Measurements from ENCODE around the gene MBNL2.
A peak's percentile ranks its signal among the peaks of the same experiment; 100 is the strongest.
"Not testable (repeated sequence)": the region's sequence is repeated elsewhere in the genome, so short reads cannot be mapped to it uniquely, and the experiment has no call there.

Gene MBNL2

DNA sequence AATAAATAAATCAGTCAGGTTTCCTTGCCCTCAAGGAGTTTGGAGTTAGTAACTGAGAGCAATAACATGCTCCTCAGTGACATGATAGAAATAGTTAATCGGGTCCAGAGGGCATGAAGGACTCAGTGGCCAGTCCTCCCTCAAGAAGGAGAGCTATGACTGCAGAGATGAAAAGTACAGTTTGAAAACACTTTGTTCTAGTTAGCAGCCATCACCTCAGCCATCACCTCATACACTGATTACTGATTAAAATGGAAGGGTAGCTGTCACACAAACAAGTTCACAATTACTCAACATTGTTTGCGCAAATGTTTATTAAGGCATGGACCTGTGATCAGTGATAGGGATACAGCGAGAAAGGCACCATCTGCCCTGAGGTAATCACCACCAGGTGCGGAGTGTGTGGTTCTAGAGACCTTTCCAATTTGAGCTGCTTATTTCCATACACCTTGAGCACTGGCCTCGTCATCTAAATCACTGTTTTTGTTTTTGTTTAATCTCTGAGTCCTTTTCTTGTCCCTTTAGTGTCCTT, 126.5 kb downstream of the MBNL2 start:
- DNase-seq (ENCODE audit: low spot score) = no peak

DNA sequence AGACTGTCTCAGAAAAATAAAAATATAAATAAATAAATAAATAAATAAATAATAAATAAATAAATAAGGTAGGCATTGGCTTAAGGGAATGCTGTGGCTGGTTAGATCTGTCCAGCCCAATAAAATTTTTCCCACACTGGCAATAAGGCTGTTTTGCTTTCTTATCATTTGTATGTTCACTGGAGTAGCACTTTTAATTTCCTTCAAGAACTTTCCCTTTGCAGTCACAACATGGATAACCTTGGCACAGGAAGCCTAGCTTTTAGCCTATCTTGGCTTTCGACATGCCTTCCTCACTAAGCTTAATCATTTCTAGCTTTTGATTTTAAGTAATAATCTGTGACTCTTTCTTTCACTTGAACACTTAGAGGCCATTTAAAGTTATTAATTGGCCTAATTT, 129.9 kb downstream of the MBNL2 start:
- DNase-seq (ENCODE audit: low spot score) = not testable (repeated sequence)

DNA sequence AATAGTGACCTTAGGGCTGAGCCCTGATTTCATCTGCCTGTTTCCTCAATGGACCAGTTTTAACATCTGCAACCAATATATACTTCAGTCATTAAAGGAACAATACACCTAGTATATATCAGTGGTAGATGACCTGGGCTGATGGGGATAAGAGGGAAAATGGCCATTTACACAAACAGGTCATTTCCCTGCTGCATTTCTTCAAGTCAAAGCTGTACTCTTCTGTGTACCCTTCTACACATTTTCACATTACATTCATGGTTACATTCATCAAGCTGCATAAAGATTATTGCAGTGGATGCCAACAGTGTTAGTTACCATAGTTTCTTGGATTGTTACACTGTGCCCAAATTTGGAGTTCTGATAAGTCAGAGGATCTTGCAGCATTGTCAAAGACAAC, 130.7 kb downstream of the MBNL2 start:
- DNase-seq (ENCODE audit: low spot score) = no peak

DNA sequence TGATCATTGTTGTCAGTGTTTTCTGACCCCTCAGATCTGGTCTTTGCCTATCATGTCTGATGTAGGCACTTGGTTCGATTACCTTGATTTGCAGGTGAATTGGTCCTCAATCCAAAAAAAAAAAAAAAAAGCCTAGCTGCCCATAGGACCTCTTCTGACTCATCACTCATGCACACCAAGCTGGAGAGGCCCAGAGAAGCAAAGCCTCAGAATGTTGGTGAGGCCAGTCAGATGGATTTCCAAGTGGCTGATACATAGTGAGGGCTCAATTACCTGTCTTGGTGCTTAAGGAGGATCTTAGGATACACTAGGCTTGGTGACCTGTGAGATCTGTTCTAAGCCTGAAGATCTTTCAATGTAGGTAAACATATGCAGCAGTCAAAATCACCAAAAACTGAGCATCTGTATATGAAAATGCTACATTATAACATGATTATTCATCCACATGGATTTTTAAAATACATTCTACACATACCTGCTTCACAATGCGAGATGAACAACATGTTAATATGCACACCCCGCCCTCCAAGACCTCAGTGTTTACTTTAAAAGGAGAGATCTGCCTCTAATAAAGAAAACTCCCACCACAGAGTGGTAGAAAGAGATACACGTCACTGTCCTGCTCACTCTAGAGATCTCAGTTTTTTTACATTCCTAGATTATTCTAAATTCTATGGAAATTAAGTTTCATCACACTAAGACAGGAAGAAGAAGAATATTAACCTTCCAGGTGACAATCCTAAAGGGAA, 132.0 kb downstream of the MBNL2 start:
- no peak for DNase-seq (ENCODE audit: low spot score)

DNA sequence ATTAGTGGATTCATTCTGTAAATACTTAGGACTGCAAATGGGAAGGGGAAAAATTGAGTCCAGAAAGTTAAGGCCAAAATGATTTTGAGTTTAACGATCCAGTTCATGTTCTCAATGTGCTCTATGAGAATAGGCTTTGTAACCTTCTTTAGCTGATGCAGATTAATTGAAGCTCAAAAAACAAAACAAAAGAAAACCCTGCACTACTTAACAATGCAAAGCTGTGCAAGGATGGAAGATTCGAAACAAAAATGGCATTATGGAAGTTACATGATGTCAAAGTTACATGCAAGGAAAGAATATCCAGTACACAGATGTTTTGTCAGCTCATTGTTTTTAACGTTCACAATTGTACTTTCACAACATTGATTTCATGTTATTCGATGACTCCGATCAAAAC, 132.7 kb downstream of the MBNL2 start:
- DNase-seq (ENCODE audit: low spot score) = no peak

DNA sequence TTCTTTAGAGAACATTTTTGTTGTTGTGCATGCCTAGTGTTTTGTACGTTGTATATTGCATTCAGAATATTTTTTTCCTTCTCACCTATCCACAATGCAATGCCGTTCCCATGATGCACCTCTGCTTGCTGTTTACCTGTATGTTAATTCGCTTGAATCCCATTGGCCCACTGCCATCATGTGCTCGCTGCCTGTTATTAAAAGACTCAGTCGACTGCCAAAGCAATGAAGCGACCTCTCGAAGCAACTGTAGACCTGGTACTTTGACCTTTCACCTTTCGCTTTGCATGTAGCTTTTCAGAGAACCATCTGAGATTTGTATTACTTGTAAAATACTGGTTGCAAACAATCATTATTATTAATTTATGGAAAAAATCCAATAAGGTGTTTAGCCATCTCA, 134.5 kb downstream of the MBNL2 start:
- DNase-seq (ENCODE audit: low spot score) = no peak

DNA sequence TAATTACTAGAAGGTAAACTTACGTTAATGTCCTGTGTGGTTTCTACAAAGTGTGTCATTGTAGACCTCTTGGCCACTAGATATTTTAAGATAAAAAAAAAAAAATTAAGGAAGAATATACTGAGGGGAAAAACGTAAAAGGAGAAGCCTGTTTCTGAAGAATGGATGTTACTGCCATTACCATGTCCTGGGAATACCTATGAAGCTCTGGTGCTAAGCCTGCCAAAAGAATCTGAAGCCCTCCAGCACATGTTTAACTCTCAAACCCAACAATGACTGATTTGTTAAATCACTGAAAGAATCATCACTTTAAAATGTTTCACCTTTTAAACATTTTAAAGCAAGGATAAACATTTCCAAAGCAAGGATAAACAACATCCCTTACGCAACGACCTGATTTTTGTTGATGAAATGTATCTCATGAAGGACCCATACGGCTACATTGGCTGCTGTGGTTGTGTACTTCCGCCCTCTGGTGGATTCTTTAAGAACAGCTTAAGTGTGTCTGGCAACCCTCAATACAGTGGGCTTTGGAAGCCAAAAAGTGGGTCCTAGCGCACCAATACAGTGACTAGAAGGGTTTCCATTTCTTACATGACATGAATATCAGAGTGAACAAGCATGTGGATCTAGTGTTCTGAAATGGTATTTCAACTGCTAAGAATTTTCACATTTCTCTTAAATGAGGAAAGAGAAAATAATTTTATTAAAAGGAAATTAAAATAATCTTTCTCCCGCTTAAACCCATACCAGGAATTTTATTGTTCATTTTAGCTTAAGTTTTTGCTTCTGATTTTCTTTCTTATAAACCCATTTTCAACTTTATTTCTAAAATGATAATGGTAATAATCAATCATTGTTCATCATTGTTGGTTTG, 137.3 kb downstream of the MBNL2 start:
- DNase-seq (ENCODE audit: low spot score) = peak; percentile 77

DNA sequence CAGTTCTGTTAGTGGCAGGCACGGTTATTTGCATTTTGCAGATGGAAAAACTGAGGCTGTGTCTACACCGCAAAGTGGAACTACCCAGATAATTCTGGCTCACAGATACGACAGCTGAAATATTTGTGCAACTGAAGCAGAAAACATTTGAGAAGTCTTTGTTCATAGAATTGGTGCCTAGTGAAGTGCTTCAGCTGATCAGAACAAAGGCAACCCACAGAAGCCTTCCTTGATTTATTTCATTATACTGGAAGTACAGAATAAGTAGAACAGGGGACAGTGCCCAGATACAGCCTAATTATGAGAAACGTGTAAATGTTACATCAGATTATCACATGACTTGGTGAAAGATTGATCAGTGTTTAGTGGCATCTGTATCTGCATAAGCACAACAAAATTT, 138.5 kb downstream of the MBNL2 start:
- DNase-seq (ENCODE audit: low spot score) = no peak

DNA sequence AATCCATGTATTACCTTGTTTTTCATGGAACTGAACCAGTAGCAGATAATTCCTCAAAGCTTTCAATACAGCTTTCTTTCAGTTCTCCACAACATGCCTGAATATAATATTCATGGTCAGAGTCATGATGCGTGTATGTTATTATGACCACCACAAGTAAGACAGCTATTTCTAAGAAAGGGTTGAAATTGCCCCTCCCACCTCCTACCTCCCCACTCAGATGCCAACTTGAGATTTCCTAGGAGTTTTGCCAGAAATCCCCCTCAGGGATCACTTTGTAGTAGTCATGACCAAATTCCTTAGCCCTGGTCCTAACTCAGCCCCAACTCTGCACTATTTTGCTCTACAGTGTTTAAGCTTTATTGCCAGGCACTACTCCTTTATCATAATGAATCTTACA, 141.9 kb downstream of the MBNL2 start:
- DNase-seq (ENCODE audit: low spot score) = no peak

DNA sequence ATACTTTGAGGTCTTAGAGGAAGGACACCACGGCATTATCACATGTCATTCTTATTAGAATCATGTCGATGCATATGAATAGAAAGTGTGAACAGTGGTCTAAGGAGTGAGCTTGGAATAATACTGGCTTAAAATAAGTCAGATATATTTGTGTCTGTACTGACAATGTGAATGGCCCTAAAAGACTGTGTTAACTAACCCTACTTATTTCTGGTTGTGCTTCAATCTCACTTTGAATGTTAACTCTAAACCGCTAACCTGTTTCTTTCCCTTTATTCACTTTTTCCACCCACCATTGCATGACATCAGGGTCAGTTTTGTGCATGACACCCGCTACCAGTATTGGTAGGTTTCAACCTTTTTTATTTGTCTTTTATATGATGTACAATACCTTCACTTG, 142.7 kb downstream of the MBNL2 start:
- DNase-seq (ENCODE audit: low spot score) = no peak

DNA sequence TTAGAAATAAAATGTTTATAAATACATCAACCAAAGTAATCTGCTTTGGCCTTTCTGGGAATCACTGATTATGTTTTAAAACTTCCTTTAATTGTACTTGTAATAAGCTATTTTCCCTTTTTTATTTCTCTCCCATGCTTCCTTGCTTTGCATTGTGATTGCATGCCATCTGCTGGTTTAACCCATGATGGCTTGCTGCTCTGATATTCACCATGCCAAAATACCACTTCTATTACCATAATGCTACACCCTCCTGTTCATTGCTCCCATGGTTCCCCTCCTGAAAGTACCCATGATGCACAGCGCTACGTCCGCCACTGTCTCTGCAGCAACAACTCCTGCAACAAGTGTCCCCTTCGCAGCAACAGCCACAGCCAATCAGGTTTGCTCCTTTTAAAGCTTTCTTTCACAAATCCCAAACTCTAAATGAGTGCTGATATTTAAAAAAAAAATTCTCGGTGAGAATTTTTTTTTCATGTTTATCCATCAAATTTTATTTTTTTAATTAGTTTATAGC, 144.1 kb downstream of the MBNL2 start:
- DNase-seq (ENCODE audit: low spot score) = no peak

DNA sequence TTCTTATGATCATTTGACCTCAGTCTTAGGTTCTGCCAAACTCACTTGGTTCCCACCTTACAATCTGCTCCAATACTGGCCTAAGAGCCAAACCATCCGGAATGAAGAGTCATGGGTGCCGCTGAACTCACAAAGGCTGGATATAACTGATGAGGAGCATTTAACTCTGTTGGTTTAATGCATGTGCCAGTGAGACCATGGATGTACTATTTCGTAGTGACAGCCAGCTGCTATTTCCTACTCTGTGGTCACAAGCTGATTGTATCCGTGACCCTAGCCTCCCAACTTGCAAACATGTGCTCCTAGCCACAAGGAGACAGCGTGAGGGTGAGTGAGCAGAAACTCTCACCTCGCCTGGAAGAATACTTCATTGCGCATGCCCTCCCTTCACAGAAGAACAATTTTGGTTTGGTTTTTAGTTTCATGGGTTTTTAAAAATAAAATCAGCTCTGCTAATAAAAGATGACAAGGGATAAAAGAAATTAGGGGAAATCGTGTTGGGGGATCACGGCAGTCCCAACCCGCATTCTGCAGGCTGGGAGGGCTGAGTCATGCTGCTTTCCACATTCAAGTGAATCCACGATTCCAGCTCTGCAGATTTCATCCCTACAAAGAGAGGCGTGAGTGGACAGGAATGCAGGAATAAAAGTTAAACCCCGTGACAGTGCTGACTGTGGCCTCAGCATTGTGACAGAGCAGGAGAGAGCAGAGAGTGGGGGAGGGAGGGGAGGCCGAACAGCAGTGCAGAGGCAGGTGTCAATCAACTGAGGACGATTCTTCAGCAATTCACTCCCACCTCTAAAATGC, 145.1 kb downstream of the MBNL2 start:
- DNase-seq (ENCODE audit: low spot score) = no peak

DNA sequence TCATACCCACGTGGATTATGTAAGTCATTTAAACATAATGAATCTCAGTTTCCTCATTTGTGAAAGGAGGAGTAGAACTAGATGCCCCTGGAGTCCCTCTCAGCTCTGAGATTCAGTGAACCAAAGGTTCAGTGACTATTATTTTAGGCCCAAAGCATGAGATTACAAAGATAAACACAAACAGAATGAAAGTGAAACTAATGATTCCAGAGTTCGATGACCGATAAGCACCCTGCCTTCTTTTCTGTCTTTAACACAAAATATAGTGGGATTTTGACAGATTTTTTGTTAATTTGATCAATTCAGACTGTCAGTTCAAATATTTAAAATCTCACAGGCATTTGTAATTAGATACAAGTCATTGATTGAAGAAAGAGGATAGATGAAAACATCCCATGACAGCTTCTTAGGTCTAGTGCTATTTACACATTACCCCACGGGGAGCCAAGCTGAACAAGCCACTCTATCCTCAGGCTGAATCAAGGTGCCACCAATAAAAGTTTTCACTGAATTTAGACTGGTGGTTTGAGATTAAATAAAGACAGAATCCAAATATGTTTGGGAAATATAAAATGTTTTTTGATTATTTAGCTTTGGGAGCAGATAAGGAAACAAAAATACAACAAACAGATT, 147.2 kb downstream of the MBNL2 start:
- peak; percentile 16 for DNase-seq (ENCODE audit: low spot score)

DNA sequence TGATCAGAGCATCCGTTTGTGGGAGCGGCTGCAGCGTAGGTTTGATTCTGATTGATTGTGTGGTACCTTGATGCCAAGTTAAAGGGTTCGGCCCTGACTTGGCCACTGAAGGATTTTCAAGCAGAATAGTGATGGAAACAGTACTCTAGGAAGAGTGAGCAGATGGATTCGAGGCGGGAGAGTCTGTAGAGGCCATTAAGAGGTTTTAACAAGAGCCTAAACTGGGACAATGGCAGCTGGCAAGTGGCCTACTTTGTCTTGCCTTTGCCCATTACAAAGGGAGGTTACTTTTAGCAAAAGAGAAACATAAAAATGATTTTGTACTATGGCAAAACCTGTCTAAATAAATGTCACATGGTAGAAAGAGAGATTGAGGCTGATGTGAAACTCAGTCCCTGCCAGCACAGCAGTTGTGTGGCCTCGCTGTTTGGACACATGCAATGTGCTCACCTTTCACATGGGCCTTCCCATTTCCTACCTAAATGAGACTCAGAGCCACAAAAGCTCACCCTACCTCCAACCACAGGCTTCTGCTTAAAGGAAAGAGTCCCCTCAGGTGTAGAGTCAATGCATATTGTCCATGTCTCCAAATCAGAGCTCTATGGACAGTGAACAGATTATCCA, 149.5 kb downstream of the MBNL2 start:
- DNase-seq (ENCODE audit: low spot score) = no peak

DNA sequence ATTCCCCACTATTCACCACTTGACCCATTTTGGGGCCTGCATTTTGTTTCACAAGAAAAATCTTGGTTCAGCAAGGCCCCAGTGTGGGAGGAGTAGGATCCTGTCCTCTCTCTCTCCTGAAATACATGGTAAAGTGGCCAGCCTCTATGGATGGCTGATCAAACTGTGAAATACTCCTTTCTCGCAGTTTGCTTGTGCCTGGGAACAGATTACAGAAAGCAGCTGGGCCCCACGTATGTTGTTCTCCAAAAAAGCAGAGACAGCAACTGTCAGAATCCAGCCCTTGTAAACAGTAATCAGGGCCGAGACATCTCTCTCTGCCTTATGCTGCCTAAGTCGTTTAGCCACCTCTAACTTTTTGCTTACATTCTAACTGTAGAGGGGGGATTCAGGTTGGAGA, 150.8 kb downstream of the MBNL2 start:
- no peak for DNase-seq (ENCODE audit: low spot score)

DNA sequence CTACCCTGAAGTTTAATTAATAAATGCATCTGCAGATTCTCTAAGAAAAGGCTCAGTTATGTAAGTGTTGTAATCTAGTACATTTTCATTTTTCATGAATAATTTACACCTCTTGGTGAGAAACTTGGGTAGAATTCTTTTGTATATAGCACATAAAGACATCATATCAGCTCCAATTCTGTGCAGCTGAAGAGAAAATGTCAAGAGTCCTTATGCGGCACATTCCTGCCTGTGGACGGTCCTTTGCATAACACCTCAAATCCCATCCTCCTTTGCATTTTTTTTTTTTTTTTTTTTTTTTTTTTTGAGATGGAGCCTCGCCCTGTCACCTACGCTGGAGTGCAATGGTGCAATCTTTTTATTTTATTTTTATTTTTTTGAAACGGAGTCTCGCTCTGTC, 151.7 kb downstream of the MBNL2 start:
- no peak for DNase-seq (ENCODE audit: low spot score)

DNA sequence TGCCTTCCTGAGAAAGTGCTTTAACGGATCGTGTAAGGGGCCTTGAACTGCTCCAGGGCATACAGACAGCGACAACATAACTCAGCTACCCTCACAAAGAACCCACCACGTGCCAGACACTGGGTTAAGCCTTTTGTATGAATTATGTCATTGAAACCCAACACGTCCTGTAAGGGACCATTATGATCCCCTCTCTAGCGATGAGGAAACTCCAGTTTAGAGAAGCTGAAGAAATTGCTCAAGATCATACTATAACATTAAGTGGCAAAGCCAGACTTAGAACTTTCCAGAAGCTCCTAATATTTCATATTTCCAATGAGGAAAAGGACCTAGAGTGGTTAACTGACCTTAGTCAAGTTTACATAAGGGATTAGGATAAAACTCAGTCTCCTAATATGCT, 154.8 kb downstream of the MBNL2 start:
- no peak for DNase-seq (ENCODE audit: low spot score)

DNA sequence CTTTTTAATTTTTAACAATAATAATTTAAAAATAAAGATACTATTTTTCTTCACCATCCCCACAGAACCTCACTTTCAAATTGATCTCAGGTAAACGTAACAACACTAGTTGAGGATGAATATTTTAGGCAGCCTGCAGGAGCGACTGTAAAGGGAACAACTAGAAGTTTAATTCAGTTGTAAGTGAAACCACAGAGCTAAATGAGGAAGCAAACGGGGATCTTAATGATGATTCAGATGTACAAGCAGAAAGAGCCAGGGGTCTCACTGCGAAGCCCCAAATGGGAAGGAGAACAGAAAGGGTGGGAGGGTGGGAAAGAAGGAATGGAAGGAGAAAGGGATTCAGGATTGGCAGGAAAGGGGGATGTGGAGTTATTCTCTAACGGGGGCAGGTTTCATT, 157.3 kb downstream of the MBNL2 start:
- DNase-seq (ENCODE audit: low spot score) = no peak

DNA sequence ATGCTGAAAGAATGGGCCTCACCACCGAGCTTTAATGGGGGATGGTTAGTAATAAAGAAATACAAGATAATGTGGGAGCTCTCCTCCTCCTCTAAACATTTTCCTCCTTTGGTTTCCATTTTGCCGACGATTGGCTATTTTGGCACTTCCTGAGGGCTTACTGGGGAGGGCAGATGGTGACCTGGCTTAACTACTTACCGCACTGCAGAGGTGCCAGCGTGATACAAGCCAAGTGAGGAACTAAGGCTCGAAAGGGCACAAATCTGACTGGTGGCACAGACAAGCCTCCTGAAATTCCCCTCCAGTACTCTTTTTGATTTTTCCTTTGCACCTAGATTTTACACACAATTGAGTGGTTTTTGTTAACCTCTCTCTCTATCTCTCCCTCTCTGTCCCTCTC, 158.6 kb downstream of the MBNL2 start:
- DNase-seq (ENCODE audit: low spot score) = no peak

DNA sequence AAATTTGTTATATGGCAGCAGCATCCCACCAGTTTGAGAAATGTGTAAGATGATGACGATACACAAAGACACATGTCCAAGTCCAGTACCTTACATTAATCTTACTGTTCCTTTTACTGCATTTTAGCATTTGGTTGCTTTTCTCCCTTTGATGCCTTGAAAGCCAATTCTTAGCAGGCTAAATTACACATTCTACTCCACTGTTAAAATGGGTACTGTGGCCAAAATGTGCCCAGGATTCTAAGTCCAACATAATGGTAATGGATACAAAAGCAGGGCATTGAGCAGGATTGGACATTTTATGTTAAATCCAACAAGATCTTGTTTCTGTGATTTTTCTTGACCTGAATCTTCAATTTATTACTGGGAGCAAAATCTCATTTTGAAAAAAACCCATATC, 159.1 kb downstream of the MBNL2 start:
- no peak for DNase-seq (ENCODE audit: low spot score)

DNA sequence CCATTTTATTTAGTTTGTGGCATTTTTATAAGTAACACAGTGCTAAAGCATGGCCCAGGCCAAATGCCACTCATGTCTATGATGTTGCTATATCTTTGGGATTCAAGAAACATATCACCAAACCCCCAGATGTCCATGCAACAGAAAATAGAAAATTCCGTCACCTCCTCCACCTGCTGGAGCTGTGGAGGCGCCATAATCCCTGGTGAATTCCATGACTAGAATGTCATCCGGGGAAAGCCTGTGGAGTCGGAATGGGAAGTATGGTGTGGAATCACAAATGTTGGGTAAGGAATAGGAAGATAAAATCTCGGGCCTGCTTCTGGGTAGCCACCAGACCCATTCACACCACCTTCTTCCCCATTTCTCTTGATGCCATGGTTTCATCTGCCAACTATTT, 160.1 kb downstream of the MBNL2 start:
- DNase-seq (ENCODE audit: low spot score) = no peak
